K562 (cell line): Measurements from ENCODE around the gene MLC1. TPM values are rescaled to one million over a fixed set of nuclear protein-coding genes. Genes with fewer than 3 reads are reported as not detected.
A peak's percentile ranks its signal among the peaks of the same experiment; 100 is the strongest.

Experiments used
- ATAC-seq: fragments of 200-7000 bp; cut with Tn5 transposase; 3 replicates; pipeline ENCODE4 v1.9.1; 2020; ENCODE audit warnings: moderate library complexity
- BruUV-seq: library from RNA; stranded (reverse); fragments of 400-500 nt; replicated peaks from 2 replicates; lab custom pipeline; 2021; lab: Mats Ljungman, UMichigan
- CTCF ChIA-PET: fragments of 300-600 bp; formaldehyde crosslinking; extraction: SDS; loops from one replicate; lab custom pipeline; 2021; ENCODE audit warnings: low intra/inter-chr PET ratio; lab: Yijun Ruan, JAX
- POLR2A ChIA-PET: fragments of 300-600, 350-650 bp; sonication (Branson Sonifier 250); formaldehyde crosslinking; extraction: SDS; loops from one replicate; lab custom pipeline; 2021; ENCODE audit warnings: antibody characterized with exemption, inconsistent platforms; lab: Yijun Ruan, JAX
- DNase-seq, 4 experiments: peaks; one replicate each; pipeline versions ENCODE4 v3.0.0 to v3.0.0-alpha.2; 2011 to 2018; ENCODE audit warnings: low spot score in 3 of 4, mixed read lengths in 3 of 4; ENCODE audit errors: extremely low read depth in 1 of 4
- FAIRE-seq: peaks from 2 replicates; lab custom pipeline; 2011; peaks lifted over from hg19 to GRCh38; lab: Jason Lieb, UNC
- H2AFZ ChIP-seq: 2 replicates; pipeline ENCODE4 v1.6.0; 2011; ENCODE audit warnings: low read depth, low read length, control low read depth, inconsistent platforms
- H3K27ac ChIP-seq: fragments of 200-600 bp; 3 replicates; pipeline ENCODE4 v1.8.0; 2011; ENCODE audit warnings: low read depth, mild to moderate bottlenecking, control low read depth, inconsistent platforms, low read length, moderate library complexity, mixed read lengths; ENCODE audit errors: extremely low read depth
- H3K27me3 ChIP-seq, 2 experiments: fragments of 300-600 bp in 1 of 2; 2 replicates in 1 of 2; 3 replicates in 1 of 2; pipeline versions ENCODE4 v1.6.0 to v1.8.0; 2011; ENCODE audit warnings: inconsistent platforms in 2 of 2, low read length in 2 of 2, mild to moderate bottlenecking in 1 of 2, mixed read lengths in 1 of 2, moderate library complexity in 1 of 2; ENCODE audit not compliant: control insufficient read depth in 2 of 2, insufficient read depth in 2 of 2
- H3K36me3 ChIP-seq: fragments of 300-600 bp; 3 replicates; pipeline ENCODE4 v1.8.0; 2011; ENCODE audit warnings: mild to moderate bottlenecking, low read length, inconsistent platforms; ENCODE audit not compliant: control insufficient read depth, insufficient read depth
- H3K4me1 ChIP-seq, 2 experiments: fragments of 200-600 bp in 1 of 2; replicated peaks in 1 of 2; 2 replicates in 1 of 2; 3 replicates in 1 of 2; pipeline versions ENCODE4 v1.5.1 to v1.8.0; 2011; ENCODE audit warnings: inconsistent platforms in 2 of 2, low read length in 2 of 2, mild to moderate bottlenecking in 1 of 2, mixed read lengths in 1 of 2, moderate library complexity in 1 of 2; ENCODE audit not compliant: control insufficient read depth in 2 of 2, insufficient read depth in 2 of 2
- H3K4me2 ChIP-seq: 2 replicates; pipeline ENCODE4 v1.6.1; 2011; ENCODE audit warnings: low read length, control low read depth, inconsistent platforms, mixed read lengths; ENCODE audit not compliant: insufficient read depth
- H3K4me3 ChIP-seq: fragments of 200-600 bp; sonication (generic), shearing (Covaris generic); 2 replicates; pipeline ENCODE4 v1.5.1; 2016; ENCODE audit warnings: control low read depth, inconsistent platforms
- H3K79me2 ChIP-seq: fragments of 200-600 bp; 3 replicates; pipeline ENCODE4 v1.8.0; 2011; ENCODE audit warnings: low read length, inconsistent platforms; ENCODE audit not compliant: control insufficient read depth, insufficient read depth
- H3K9ac ChIP-seq, 2 experiments: 2 replicates each; pipeline versions ENCODE4 v1.6.0 to v1.6.1; 2011; ENCODE audit warnings: low read depth in 2 of 2, low read length in 2 of 2, control low read depth in 1 of 2, inconsistent platforms in 1 of 2, mild to moderate bottlenecking in 1 of 2, mixed read lengths in 1 of 2; ENCODE audit not compliant: insufficient read depth in 1 of 2
- H3K9me1 ChIP-seq: one replicate; pipeline ENCODE4 v1.6.0; 2011; ENCODE audit warnings: inconsistent platforms, mild to moderate bottlenecking, low read length, moderate library complexity; ENCODE audit not compliant: control insufficient read depth, insufficient read depth
- H3K9me3 ChIP-seq: replicated peaks from 2 replicates; pipeline ENCODE4 v1.5.1; 2011; ENCODE audit warnings: low read depth, low read length, inconsistent platforms; ENCODE audit not compliant: control insufficient read depth, insufficient read depth
- H4K20me1 ChIP-seq: replicated peaks from 2 replicates; pipeline ENCODE4 v1.6.1; 2011; ENCODE audit warnings: low read length, inconsistent platforms, mixed read lengths; ENCODE audit not compliant: control insufficient read depth, insufficient read depth
- ATF3 ChIP-seq, 2 experiments: fragments of 450-650 bp in 1 of 2; sonication (generic) in 1 of 2; formaldehyde crosslinking in 1 of 2; IDR thresholded peaks in 1 of 2; conservative IDR thresholded peaks in 1 of 2; 2 replicates each; pipeline versions ENCODE4 v1.6.1 to v1.8.1; 2016 to 2023; ENCODE audit warnings: mild to moderate bottlenecking in 2 of 2, moderate library complexity in 2 of 2, inconsistent platforms in 1 of 2, missing genetic modification reagents in 1 of 2
- ATF7 ChIP-seq: fragments of 450-650 bp; IDR thresholded peaks from 2 replicates; pipeline ENCODE4 v1.7.1; 2014; ENCODE audit warnings: mild to moderate bottlenecking, moderate library complexity
- CBFA2T2 ChIP-seq: fragments of 450-650 bp; conservative IDR thresholded peaks from 2 replicates; pipeline ENCODE4 v1.6.1; 2017; ENCODE audit warnings: mild to moderate bottlenecking
- CHD4 ChIP-seq: fragments of 200-600 bp; sonication (generic); IDR thresholded peaks from 3 replicates; pipeline ENCODE4 v1.6.1; 2012; ENCODE audit warnings: low read depth, mild to moderate bottlenecking, mixed read lengths, low read length, inconsistent platforms; ENCODE audit not compliant: insufficient read depth, insufficient replicate concordance, poor library complexity, severe bottlenecking
- CREB1 ChIP-seq, 2 experiments: sonication (generic) in 1 of 2; formaldehyde crosslinking in 1 of 2; IDR thresholded peaks; 2 replicates each; pipeline versions ENCODE4 v1.6.1 to v1.8.0; 2012 to 2022; ENCODE audit warnings: inconsistent platforms in 1 of 2, mild to moderate bottlenecking in 1 of 2, missing genetic modification reagents in 1 of 2, moderate library complexity in 1 of 2
- CREM ChIP-seq: IDR thresholded peaks from 2 replicates; pipeline ENCODE4 v1.6.1; 2014; ENCODE audit warnings: antibody characterized with exemption, low read depth
- EGR1 ChIP-seq: fragments of 450-650 bp; conservative IDR thresholded peaks from 2 replicates; pipeline ENCODE4 v1.6.1; 2017; ENCODE audit warnings: mild to moderate bottlenecking
- GATAD2B ChIP-seq: fragments of 450-650 bp; IDR thresholded peaks from 2 replicates; pipeline ENCODE4 v1.6.1; 2017; ENCODE audit warnings: mild to moderate bottlenecking, borderline replicate concordance
- MCM3 ChIP-seq: fragments of 450-650 bp; IDR thresholded peaks from 2 replicates; pipeline ENCODE4 v1.6.1; 2016
- PURB ChIP-seq: sonication (generic); formaldehyde crosslinking; IDR thresholded peaks from 2 replicates; pipeline ENCODE4 v1.9.0; 2021; ENCODE audit warnings: low read depth, mild to moderate bottlenecking, missing genetic modification reagents
- RAD51 ChIP-seq: fragments of 450-650 bp; IDR thresholded peaks from 2 replicates; pipeline ENCODE4 v1.7.1; 2016; ENCODE audit warnings: low read depth, mild to moderate bottlenecking, borderline replicate concordance
- SRSF3 ChIP-seq: fragments of 200-400 bp; formaldehyde crosslinking; IDR thresholded peaks from 2 replicates; pipeline ENCODE4 v1.6.1; 2016; ENCODE audit warnings: mild to moderate bottlenecking, low read length, moderate library complexity; ENCODE audit not compliant: insufficient read depth
- TGIF2 ChIP-seq: sonication (generic); formaldehyde crosslinking; IDR thresholded peaks from 2 replicates; pipeline ENCODE4 v1.8.1; 2022; ENCODE audit warnings: mild to moderate bottlenecking, missing genetic modification reagents, moderate library complexity
- ZBTB5 ChIP-seq: fragments of 450-650 bp; IDR thresholded peaks from 2 replicates; pipeline ENCODE4 v1.6.1; 2017; ENCODE audit warnings: antibody characterized with exemption
- ZNF217 ChIP-seq: sonication (generic); formaldehyde crosslinking; IDR thresholded peaks from 2 replicates; pipeline ENCODE4 v1.8.0; 2022; ENCODE audit warnings: mild to moderate bottlenecking, missing genetic modification reagents
- ZNF584 ChIP-seq: fragments of 200-800 bp; sonication (Bioruptor generic); IDR thresholded peaks from 2 replicates; pipeline ENCODE4 v1.6.1; 2016; ENCODE audit warnings: low read depth, mild to moderate bottlenecking, missing genetic modification characterization, missing compliant biosample characterization
- ZNF655 ChIP-seq: fragments of 250-450 bp; sonication (Bioruptor Pico); IDR thresholded peaks from 2 replicates; pipeline ENCODE4 v1.5.0; 2021
- WGBS: fragments of 100-300 bp; shearing (Covaris generic); methylation state at CpG from one replicate; pipeline ENCODE4 v1.1.6; 2016; ENCODE audit warnings: low coverage, mixed read lengths; ENCODE audit not compliant: insufficient coverage; ENCODE audit errors: missing lambda C conversion rate; 5-methylcytosine and 5-hydroxymethylcytosine counted together
- in situ Hi-C: fragments of 300-500 bp; cut with MboI; formaldehyde crosslinking; loops from 4 replicates; pipeline ENCODE4 v1.15.0; 2018; ENCODE audit warnings: inconsistent platforms, mixed read lengths
- intact Hi-C: fragments of 100-400 bp; cut with micrococcal nuclease; formaldehyde crosslinking; loops from 2 replicates; pipeline ENCODE4 v1.14.2; 2022
- polyA plus RNA-seq, 8 experiments: library from polyadenylated mRNA; depleted of rRNA in 4 of 8; stranded (reverse) in 5 of 8; unstranded in 3 of 8; fragments of >200 nt; fragmentation: Nextera tagmentation in 2 of 8; fragmentation: Illumina TruSeq in 1 of 8; extraction: Ambion mirVana in 2 of 8; extraction: Trizol in 1 of 8; gene quantifications; 2 replicates each; pipeline versions ENCODE4 v1.2.1 to v1.2.3, GENCODE V29; 2011 to 2014; ENCODE audit warnings: inconsistent platforms in 1 of 8, missing spikeins in 1 of 8
- total RNA-seq, 7 experiments: library from RNA; depleted of rRNA in 6 of 7; stranded (reverse); fragments of >200 nt in 6 of 7; fragmentation: Illumina TruSeq in 2 of 7; extraction: Trizol in 2 of 7; gene quantifications; 2 replicates each; pipeline versions ENCODE4 v1.2.1 to v1.2.3, GENCODE V29; 2011 to 2021; ENCODE audit warnings: low replicate concordance in 1 of 7

The MLC1 gene
- total and polyA plus RNA-seq, 9 of the 15 experiments (the other 6 are each of a cell fraction or from before 2014, with no cell fraction given) = 0.06 to 0.98 (median 0.39) TPM

- in situ Hi-C loops = no loop called here
- H2AFZ ChIP-seq = no peak within 1 kb of the TSS
- H3K4me3 ChIP-seq = no peak within 1 kb of the TSS
- peaks cover 0 to 11% of the 10 kb centered on the region in 2 experiments; a peak in 4 of 5 replicates for H3K4me1 ChIP-seq
- H3K9ac ChIP-seq = no peak within 1 kb of the TSS
- DNase-seq = peak in 3 of 4 experiments; percentile 54 to 73 (median 62)
- 0 out of 3 replicates have a peak, but pooled peaks have one; percentile 26 for ATAC-seq
- POLR2A ChIA-PET = interaction anchor here (0.7 kb wide), 1 partner anchor 745 kb away, joined by 3 read pairs; no protein-coding TSS in a partner anchor
- H3K9me1 ChIP-seq = no peaks in the 10 kb centered on the region
- no peaks in the 10 kb centered on the region for H3K79me2 ChIP-seq
- H3K9me3 ChIP-seq = peaks cover 4% of the 10 kb centered on the region
- no TSS peak for BruUV-seq
- CTCF ChIA-PET = no interaction called here
- no peaks in the 10 kb centered on the region for H4K20me1 ChIP-seq
- no peak within 1 kb of the TSS for H3K27ac ChIP-seq
- intact Hi-C loops = no loop called here
- H3K27me3 ChIP-seq = no peaks in the 10 kb centered on the region
- FAIRE-seq = no peak
- H3K36me3 ChIP-seq = no peaks in the 10 kb centered on the region
- no peak within 1 kb of the TSS for H3K4me2 ChIP-seq
- 87% methylated on average over 8 of the region's 83 CpGs for WGBS
- TF ChIP-seq ZBTB5 (no peak), CHD4 (no peak), CREM (peak; percentile 46; the same call in 1 of the 2 replicates), GATAD2B (no peak), PURB (CRISPR knock-in tag) (no peak), TGIF2 (CRISPR knock-in tag) (no peak), SRSF3 (no peak), ZNF655 (CRISPR knock-in tag) (no peak), MCM3 (no peak), CBFA2T2 (no peak), CREB1 (IDR thresholded peaks at IDR 0.05) (no peak), CREB1 (CRISPR knock-in tag; IDR thresholded peaks at IDR 0.05) (peak; percentile 56; the same call in 1 of the 2 replicates), ATF7 (peak; percentile 27; the same call in 1 of the 2 replicates), ZNF217 (no peak), ZNF584 (CRISPR knock-in tag) (no peak), ATF3 (IDR thresholded peaks at IDR 0.05) (peak; percentile 51; the same call in 1 of the 2 replicates), ATF3 (CRISPR knock-in tag; conservative IDR thresholded peaks at IDR 0.05) (no peak), RAD51 (no peak), EGR1 (peak; percentile 82)
Observed at GRCh38 chr22:50089682-50090411, 4.6 kb upstream of the MLC1 start, which contains the start of gene MOV10L1. TSS of gene MOV10L1 (plus strand) at chr22:50090006. CDS start at chr22:50090089, 83 bp downstream.
